Thoracic aorta (tissue), 2 donors: ENCODE measurements around the gene KRTAP9-7. TPM values are rescaled to one million over a fixed set of nuclear protein-coding genes. Genes with fewer than 3 reads are reported as not detected.
"Not testable (repeated sequence)": the region's sequence is repeated elsewhere in the genome, so short reads cannot be mapped to it uniquely, and the experiment has no call there.

ENCODE experiments used
- ATAC-seq: fragments of 150-250 bp; one replicate; pipeline ENCODE4 v1.8.0; 2017; ENCODE audit warnings: low read depth; ENCODE audit not compliant: insufficient number of reproducible peaks, low FRiP score
- DNase-seq: peaks from one replicate; pipeline ENCODE4 v3.0.0-alpha.2; 2020; ENCODE audit warnings: low spot score
- H3K27ac ChIP-seq, 2 donors: fragments of 200-600 bp; sonication (generic); 1 replicate in 1 of 2; 2 replicates in 1 of 2; pipeline ENCODE4 v1.5.1; 2016; ENCODE audit warnings: mild to moderate bottlenecking in 2 of 2, moderate library complexity in 2 of 2
- H3K27me3 ChIP-seq: fragments of 200-600 bp; sonication (generic); replicated peaks from 2 replicates; pipeline ENCODE4 v1.6.0; 2016; ENCODE audit warnings: mild to moderate bottlenecking; ENCODE audit not compliant: insufficient read depth
- H3K36me3 ChIP-seq: fragments of 200-600 bp; sonication (generic); one replicate; pipeline ENCODE4 v1.5.1; 2016
- H3K4me1 ChIP-seq, 2 donors: fragments of 200-600 bp; sonication (generic); 1 replicate in 1 of 2; 2 replicates in 1 of 2; pipeline versions ENCODE4 v1.5.1 to v1.6.0; 2016; ENCODE audit warnings: low read depth in 2 of 2, mild to moderate bottlenecking in 1 of 2; ENCODE audit not compliant: control insufficient read depth in 1 of 2
- H3K4me3 ChIP-seq: fragments of 200-600 bp; sonication (generic); 2 replicates; pipeline ENCODE4 v1.5.1; 2016; ENCODE audit warnings: mild to moderate bottlenecking
- H3K9me3 ChIP-seq: fragments of 200-600 bp; sonication (generic); 2 replicates; pipeline ENCODE4 v1.5.1; 2016
- total RNA-seq, 2 donors: library from RNA; depleted of rRNA; stranded (reverse); fragments of >200 nt; gene quantifications; one replicate each; pipeline versions ENCODE4 v1.1.0 to v1.2.3, GENCODE V29; 2016
- TF ChIP-seq, protein P1 (sequence below): fragments of 200-600 bp; sonication (generic); IDR thresholded peaks from one replicate; pipeline ENCODE4 v1.5.1; 2019; ENCODE audit warnings: antibody characterized with exemption

The KRTAP9-7 gene, protein sequence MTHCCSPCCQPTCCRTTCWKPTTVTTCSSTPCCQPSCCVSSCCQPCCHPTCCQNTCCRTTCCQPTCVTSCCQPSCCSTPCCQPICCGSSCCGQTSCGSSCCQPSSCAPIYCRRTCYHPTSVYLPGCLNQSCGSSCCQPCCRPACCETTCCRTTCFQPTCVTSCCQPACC
- total RNA-seq: not detected

- not testable (repeated sequence) for H3K4me1 ChIP-seq, H3K9me3 ChIP-seq, H3K27me3 ChIP-seq, H3K4me3 ChIP-seq, DNase-seq, H3K27ac ChIP-seq, ATAC-seq, H3K36me3 ChIP-seq
These were observed at the start of gene KRTAP9-7 for GRCh38 chr17:41275648-41276190. KRTAP9-7 (plus strand) TSS chr17:41275698; CDS start chr17:41275698, 0 bp downstream.

DNA sequence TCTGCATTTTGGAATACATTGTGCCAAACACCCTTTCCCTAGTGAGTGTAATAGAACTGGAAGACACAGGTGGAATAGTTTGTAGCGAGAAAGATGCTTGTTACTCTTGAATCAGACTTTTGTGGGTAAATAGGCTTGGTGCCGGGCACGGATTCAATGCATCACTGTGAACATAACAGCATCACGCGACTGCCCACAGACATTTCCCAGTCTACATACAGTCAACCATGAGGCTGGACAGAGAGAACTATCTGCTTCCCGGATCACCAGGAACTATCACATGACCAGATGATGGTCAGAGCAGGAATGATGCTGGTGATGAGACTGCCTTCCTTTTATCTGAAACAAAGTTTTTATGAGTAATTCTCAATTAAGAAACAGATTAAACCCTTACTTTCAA, 49.4 kb upstream of the KRTAP9-7 start:
- H3K9me3 ChIP-seq: no peaks in the 10 kb centered on the region
- H3K27ac ChIP-seq: no peak overlapping the region
- no peaks in the 10 kb centered on the region for H3K27me3 ChIP-seq
- no peak for ATAC-seq
- no peaks in the 10 kb centered on the region for H3K36me3 ChIP-seq
- no peak for DNase-seq
- H3K4me1 ChIP-seq: no peaks in the 10 kb centered on the region
- TF ChIP-seq, protein P1, sequence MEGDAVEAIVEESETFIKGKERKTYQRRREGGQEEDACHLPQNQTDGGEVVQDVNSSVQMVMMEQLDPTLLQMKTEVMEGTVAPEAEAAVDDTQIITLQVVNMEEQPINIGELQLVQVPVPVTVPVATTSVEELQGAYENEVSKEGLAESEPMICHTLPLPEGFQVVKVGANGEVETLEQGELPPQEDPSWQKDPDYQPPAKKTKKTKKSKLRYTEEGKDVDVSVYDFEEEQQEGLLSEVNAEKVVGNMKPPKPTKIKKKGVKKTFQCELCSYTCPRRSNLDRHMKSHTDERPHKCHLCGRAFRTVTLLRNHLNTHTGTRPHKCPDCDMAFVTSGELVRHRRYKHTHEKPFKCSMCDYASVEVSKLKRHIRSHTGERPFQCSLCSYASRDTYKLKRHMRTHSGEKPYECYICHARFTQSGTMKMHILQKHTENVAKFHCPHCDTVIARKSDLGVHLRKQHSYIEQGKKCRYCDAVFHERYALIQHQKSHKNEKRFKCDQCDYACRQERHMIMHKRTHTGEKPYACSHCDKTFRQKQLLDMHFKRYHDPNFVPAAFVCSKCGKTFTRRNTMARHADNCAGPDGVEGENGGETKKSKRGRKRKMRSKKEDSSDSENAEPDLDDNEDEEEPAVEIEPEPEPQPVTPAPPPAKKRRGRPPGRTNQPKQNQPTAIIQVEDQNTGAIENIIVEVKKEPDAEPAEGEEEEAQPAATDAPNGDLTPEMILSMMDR: no peak
- H3K4me3 ChIP-seq: no peak overlapping the region

DNA sequence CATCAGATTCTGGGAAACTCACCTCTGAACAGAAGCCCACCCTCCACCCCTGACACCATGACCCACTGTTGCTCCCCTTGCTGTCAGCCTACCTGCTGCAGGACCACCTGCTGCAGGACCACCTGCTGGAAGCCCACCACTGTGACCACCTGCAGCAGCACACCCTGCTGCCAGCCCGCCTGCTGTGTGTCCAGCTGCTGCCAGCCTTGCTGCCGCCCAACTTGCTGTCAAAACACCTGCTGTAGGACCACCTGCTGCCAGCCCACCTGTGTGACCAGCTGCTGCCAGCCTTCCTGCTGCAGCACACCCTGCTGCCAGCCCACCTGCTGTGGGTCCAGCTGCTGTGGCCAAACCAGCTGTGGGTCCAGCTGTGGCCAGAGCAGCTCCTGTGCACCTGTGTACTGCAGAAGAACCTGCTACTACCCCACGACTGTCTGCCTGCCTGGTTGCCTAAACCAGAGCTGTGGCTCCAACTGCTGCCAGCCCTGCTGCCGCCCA, 48.9 kb upstream of the KRTAP9-7 start, which contains the start of gene KRTAP9-2:
Gene KRTAP9-2, plus strand, starts transcription at position 51 of the 498 bp plus-strand sequence. Its CDS starts 7 bp downstream, at position 58.
- H3K27ac ChIP-seq, DNase-seq, H3K4me3 ChIP-seq, H3K36me3 ChIP-seq, ATAC-seq, H3K9me3 ChIP-seq, H3K4me1 ChIP-seq, H3K27me3 ChIP-seq: not testable (repeated sequence)

DNA sequence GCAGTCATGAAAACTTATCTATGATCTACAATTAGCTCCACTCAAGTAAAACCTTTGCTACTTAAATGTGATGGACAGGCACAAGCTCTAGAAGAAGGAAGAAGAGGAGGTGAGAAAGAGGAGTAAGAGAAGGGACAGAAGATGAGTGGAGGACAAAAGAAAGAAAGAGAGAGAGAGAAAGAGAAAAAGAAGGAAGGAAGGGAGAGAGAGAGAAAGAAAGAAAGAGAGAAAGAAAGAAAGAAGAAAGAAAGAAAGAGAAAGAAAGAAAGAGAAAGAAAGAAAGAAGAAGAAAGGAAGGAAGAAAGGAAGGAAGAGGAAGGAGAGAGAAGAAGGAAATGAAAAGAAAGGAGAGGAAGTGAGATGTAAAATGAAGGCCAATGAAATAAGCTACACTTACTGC, 45.4 kb upstream of the KRTAP9-7 start:
- ATAC-seq (no peak), DNase-seq (no peak)
- Histone ChIP-seq H3K36me3 (no peaks in the 10 kb centered on the region), H3K27me3 (no peaks in the 10 kb centered on the region), H3K4me1 (no peaks in the 10 kb centered on the region), H3K4me3 (no peak overlapping the region), H3K27ac (no peak overlapping the region), H3K9me3 (no peaks in the 10 kb centered on the region)
- TF ChIP-seq, protein P1: no peak

DNA sequence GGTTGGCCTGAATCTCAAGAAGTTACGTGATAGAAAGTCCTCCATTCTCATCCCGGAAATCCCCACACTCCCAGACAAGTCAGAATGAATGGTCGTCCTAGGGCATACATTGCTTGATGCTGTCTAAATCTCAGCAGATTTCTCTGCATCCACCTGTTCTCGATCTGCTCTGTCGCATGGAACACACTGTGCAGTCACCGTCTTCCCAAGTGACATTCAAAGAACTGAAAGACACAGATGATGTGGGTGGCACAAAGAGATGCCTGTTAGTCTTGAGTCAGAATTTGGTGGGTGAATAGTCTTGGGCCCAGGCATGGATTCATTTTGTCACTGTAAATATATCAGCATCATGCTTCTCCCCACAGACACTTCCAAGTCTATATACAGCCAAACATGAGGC, 43.8 kb upstream of the KRTAP9-7 start:
- H3K27ac ChIP-seq: no peak overlapping the region
- H3K9me3 ChIP-seq: no peaks in the 10 kb centered on the region
- H3K4me1 ChIP-seq: no peaks in the 10 kb centered on the region
- TF ChIP-seq, protein P1: no peak
- no peak overlapping the region for H3K4me3 ChIP-seq
- ATAC-seq (no peak), DNase-seq (no peak)
- H3K36me3 ChIP-seq: no peaks in the 10 kb centered on the region
- H3K27me3 ChIP-seq: no peaks in the 10 kb centered on the region

DNA sequence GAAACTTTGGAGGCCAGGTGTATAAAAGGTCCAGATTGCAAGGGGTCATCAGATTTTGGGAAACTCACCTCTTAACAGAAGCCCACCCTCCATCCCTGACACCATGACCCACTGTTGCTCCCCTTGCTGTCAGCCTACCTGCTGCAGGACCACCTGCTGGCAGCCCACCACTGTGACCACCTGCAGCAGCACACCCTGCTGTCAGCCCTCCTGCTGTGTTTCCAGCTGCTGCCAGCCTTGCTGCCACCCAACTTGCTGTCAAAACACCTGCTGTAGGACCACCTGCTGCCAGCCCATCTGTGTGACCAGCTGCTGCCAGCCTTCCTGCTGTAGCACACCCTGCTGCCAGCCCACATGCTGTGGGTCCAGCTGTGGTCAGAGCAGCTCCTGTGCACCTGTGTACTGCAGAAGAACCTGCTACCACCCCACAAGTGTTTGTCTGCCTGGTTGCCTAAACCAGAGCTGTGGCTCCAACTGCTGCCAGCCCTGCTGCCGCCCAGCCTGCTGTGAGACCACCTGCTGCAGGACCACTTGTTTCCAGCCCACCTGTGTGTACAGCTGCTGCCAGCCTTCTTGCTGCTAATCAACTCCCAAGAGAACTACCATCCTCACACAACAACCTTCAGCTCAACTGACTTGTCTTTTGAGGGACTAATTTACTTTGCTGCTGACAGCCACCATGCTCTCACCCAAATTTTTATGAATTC, 42.9 kb upstream of the KRTAP9-7 start, which contains the start of gene KRTAP9-3:
Gene KRTAP9-3, plus strand, starts transcription at position 51 of the 707 bp plus-strand sequence. Its CDS starts 53 bp downstream, at position 104.
- H3K27ac ChIP-seq, DNase-seq, H3K27me3 ChIP-seq, H3K9me3 ChIP-seq, H3K4me1 ChIP-seq, H3K4me3 ChIP-seq, ATAC-seq, H3K36me3 ChIP-seq: not testable (repeated sequence)

- not testable (repeated sequence) for H3K9me3 ChIP-seq, H3K4me3 ChIP-seq, ATAC-seq, DNase-seq, H3K36me3 ChIP-seq, H3K27ac ChIP-seq, H3K4me1 ChIP-seq, H3K27me3 ChIP-seq
These were observed 38.4 kb upstream of the KRTAP9-7 start for GRCh38 chr17:41237116-41237515.

DNA sequence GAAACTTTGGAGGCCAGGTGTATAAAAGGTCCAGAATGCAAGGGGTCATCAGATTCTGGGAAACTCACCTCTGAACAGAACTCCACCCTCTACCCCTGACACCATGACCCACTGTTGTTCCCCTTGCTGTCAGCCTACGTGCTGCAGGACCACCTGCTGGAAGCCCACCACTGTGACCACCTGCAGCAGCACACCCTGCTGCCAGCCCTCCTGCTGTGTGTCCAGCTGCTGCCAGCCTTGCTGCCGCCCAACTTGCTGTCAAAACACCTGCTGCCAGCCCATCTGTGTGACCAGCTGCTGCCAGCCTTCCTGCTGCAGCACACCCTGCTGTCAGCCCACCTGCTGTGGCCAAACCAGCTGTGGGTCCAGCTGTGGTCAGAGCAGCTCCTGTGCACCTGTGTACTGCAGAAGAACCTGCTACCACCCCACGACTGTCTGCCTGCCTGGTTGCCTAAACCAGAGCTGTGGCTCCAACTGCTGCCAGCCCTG, 37.5 kb upstream of the KRTAP9-7 start, which contains the start of gene KRTAP9-8:
Gene KRTAP9-8, plus strand, starts transcription at position 51 of the 489 bp plus-strand sequence. Its CDS starts 53 bp downstream, at position 104.
- H3K9me3 ChIP-seq, H3K27me3 ChIP-seq, DNase-seq, H3K36me3 ChIP-seq, H3K4me1 ChIP-seq, H3K27ac ChIP-seq, H3K4me3 ChIP-seq, ATAC-seq: not testable (repeated sequence)

GRCh38 chr17:41246995-41247787, 28.3 kb upstream of the KRTAP9-7 start:
- H3K4me3 ChIP-seq, ATAC-seq, H3K36me3 ChIP-seq, H3K27ac ChIP-seq, H3K27me3 ChIP-seq, DNase-seq, H3K4me1 ChIP-seq, H3K9me3 ChIP-seq: not testable (repeated sequence)
